Fibroblast of pulmonary artery (primary cell): Measurements from ENCODE around the gene FBXW9.
"Not testable (repeated sequence)": the region's sequence is repeated elsewhere in the genome, so short reads cannot be mapped to it uniquely, and the experiment has no call there.

ENCODE experiments used
- DNase-seq: peaks from one replicate; pipeline ENCODE4 v3.0.0-alpha.2; 2010; ENCODE audit warnings: low read depth
- H3K4me3 ChIP-seq: replicated peaks from 2 replicates; pipeline ENCODE4 v1.5.1; 2011; ENCODE audit warnings: low read depth, mild to moderate bottlenecking, control low read depth, low read length, moderate library complexity
- CTCF ChIP-seq: IDR thresholded peaks from 2 replicates; pipeline ENCODE4 v1.5.1; 2011; ENCODE audit warnings: mild to moderate bottlenecking, control low read depth, low read length, inconsistent platforms; ENCODE audit errors: missing control alignments

Gene FBXW9

GRCh38 chr19:12722566-12723380 lies 26.3 kb upstream of the FBXW9 start:
- no peak for TF ChIP-seq CTCF
- H3K4me3 ChIP-seq = peak overlapping the region; percentile 81
- peak; percentile 100 for DNase-seq

GRCh38 chr19:12721656-12722565 lies 25.5 kb upstream of the FBXW9 start:
- H3K4me3 ChIP-seq = peak overlapping the region; percentile 81
- peak; percentile 82 for DNase-seq
- TF ChIP-seq CTCF = no peak

GRCh38 chr19:12720851-12721655 lies 24.6 kb upstream of the FBXW9 start:
- H3K4me3 ChIP-seq = peak overlapping the region; percentile 81
- DNase-seq = peak; percentile 26
- TF ChIP-seq CTCF = no peak

GRCh38 chr19:12720296-12720695 lies 23.9 kb upstream of the FBXW9 start:
- peak overlapping the region; percentile 81 for H3K4me3 ChIP-seq
- no peak for TF ChIP-seq CTCF
- DNase-seq = no peak

GRCh38 chr19:12715929-12716328 lies 19.5 kb upstream of the FBXW9 start:
- H3K4me3 ChIP-seq = no peak overlapping the region
- DNase-seq = no peak
- TF ChIP-seq CTCF = no peak

GRCh38 chr19:12715102-12715501 lies 18.7 kb upstream of the FBXW9 start:
- TF ChIP-seq CTCF = no peak
- DNase-seq = no peak
- no peak overlapping the region for H3K4me3 ChIP-seq

- not testable (repeated sequence) for H3K4me3 ChIP-seq, DNase-seq
Observed at GRCh38 chr19:12713304-12713703, 16.9 kb upstream of the FBXW9 start.

- H3K4me3 ChIP-seq, DNase-seq: not testable (repeated sequence)
Observed at GRCh38 chr19:12712077-12712476, 15.6 kb upstream of the FBXW9 start.
